Sigmoid colon (tissue), 7 donors: Measurements from ENCODE around the gene HSF4. TPM values are rescaled to one million over a fixed set of nuclear protein-coding genes. Genes with fewer than 3 reads are reported as not detected.

Experiments
- DNase-seq: peaks from one replicate; pipeline ENCODE4 v3.0.0-alpha.2; 2019
- H3K27ac ChIP-seq, 4 donors: fragments of 200-600 bp; sonication (generic); one replicate each; pipeline ENCODE4 v1.5.1; 2016 to 2019; ENCODE audit warnings: mild to moderate bottlenecking in 1 of 4
- H3K27me3 ChIP-seq, 3 donors: fragments of 200-600 bp; sonication (generic); one replicate each; pipeline ENCODE4 v1.5.1; 2019; ENCODE audit warnings: mild to moderate bottlenecking in 1 of 3
- H3K36me3 ChIP-seq, 4 donors: fragments of 200-600 bp; sonication (generic); one replicate each; pipeline ENCODE4 v1.5.1; 2016 to 2019
- H3K4me1 ChIP-seq, 4 donors: fragments of 200-600 bp; sonication (generic); one replicate each; pipeline ENCODE4 v1.5.1; 2017 to 2019
- H3K4me3 ChIP-seq, 4 donors: fragments of 200-600 bp; sonication (generic); one replicate each; pipeline ENCODE4 v1.5.1; 2017 to 2019; ENCODE audit warnings: mild to moderate bottlenecking in 2 of 4, moderate library complexity in 1 of 4
- H3K9me3 ChIP-seq, 4 donors: fragments of 200-600 bp in 3 of 4; sonication (generic) in 3 of 4; one replicate each; pipeline versions ENCODE4 v1.5.1 to v1.6.1; 2013 to 2019
- CTCF ChIP-seq, 4 experiments: fragments of 450-650 bp in 3 of 4; fragments of 200-600 bp in 1 of 4; IDR thresholded peaks; one replicate each; pipeline ENCODE4 v1.5.1; 2016 to 2019; ENCODE audit warnings: antibody characterized with exemption in 4 of 4, mild to moderate bottlenecking in 3 of 4, moderate library complexity in 2 of 4
- EP300 ChIP-seq, 4 donors: sonication (generic); formaldehyde crosslinking; IDR thresholded peaks; one replicate each; pipeline ENCODE4 v1.6.1; 2017; ENCODE audit warnings: antibody characterized with exemption in 4 of 4
- POLR2A ChIP-seq, 2 donors: fragments of 450-650 bp; IDR thresholded peaks; one replicate each; pipeline ENCODE4 v1.6.1; 2016; ENCODE audit warnings: antibody characterized with exemption in 2 of 2, mild to moderate bottlenecking in 2 of 2, moderate library complexity in 2 of 2
- POLR2AphosphoS5 ChIP-seq, 4 donors: sonication (generic); formaldehyde crosslinking; IDR thresholded peaks; one replicate each; pipeline ENCODE4 v1.6.1; 2017; ENCODE audit warnings: antibody characterized with exemption in 4 of 4
- WGBS, 2 donors: extraction: QIAGEN DNeasy Blood & Tissue Kit; methylation state at CpG; one replicate each; pipeline ENCODE4 v1.1.7; 2013; 5-methylcytosine and 5-hydroxymethylcytosine counted together
- intact Hi-C: fragments of 100-400 bp; cut with DNase I; formaldehyde crosslinking; loops from one replicate; pipeline ENCODE4 v1.15.1; 2023
- polyA plus RNA-seq, 3 donors: library from polyadenylated mRNA; stranded (reverse); fragments of 200-250 nt; gene quantifications; one replicate each; pipeline ENCODE4 v1.2.3, GENCODE V29; 2013
- total RNA-seq, 4 donors: library from RNA; depleted of rRNA; stranded (reverse); fragments of >200 nt; gene quantifications; one replicate each; pipeline ENCODE4 v1.1.0, GENCODE V29; 2016
- donor health status: healthy with polysubstance abuse.
- donor health status: Bipolar disorder and iron deficiency.
- donor health status: healthy.

Gene HSF4
- total RNA-seq = 100 to 1,000 TPM in 1 of 4 donors, 10 to 100 TPM in 3; 21.2 to 109 (median 25.8) TPM
- 10 to 100 TPM in 1 of 3 donors, 1 to 10 TPM in 2; 1.2 to 17.9 (median 3.6) TPM for polyA plus RNA-seq

GRCh38 chr16:67164599-67165061 is at the start of gene HSF4:
HSF4 (plus strand) TSS chr16:67164745; CDS start chr16:67164812, 67 bp downstream.
- intact Hi-C loops = no loop called here
- Histone ChIP-seq H3K9me3 (no peaks in the 10 kb centered on the region), H3K27ac (peak within 1 kb of the TSS; percentile 68 to 88 (median 71)), H3K4me1 (peaks cover 0 to 75% (median 72%) of the 10 kb centered on the region in 4 donors), H3K4me3 (peak within 1 kb of the TSS; percentile 17 to 47 (median 39)), H3K36me3 (no peaks in the 10 kb centered on the region), H3K27me3 (peaks cover 34 to 58% (median 46%) of the 10 kb centered on the region in 3 donors)
- TF ChIP-seq POLR2AphosphoS5 (IDR thresholded peaks at IDR 0.05) = peak; percentile 29 to 68 (median 42)
- TF ChIP-seq POLR2A (IDR thresholded peaks at IDR 0.05) = peak in 1 of 2 donors; percentile 17
- TF ChIP-seq CTCF (IDR thresholded peaks at IDR 0.05) = no peak
- TF ChIP-seq EP300 (IDR thresholded peaks at IDR 0.05) = no peak
- peak; percentile 85 for DNase-seq
- WGBS, 2 donors = 2% methylated on average over 41 of the region's 41 CpGs

- H3K36me3 ChIP-seq = peaks cover 0 to 20% (median under 1%) of the 10 kb centered on the region in 4 donors
- 91 to 93% methylated on average over 2 of the region's 2 CpGs for WGBS, 2 donors
Observed at GRCh38 chr16:67114793-67115192, 49.8 kb upstream of the HSF4 start.

GRCh38 chr16:67115639-67116038 is 48.9 kb upstream of the HSF4 start:
- Histone ChIP-seq H3K36me3 (peaks cover 0 to 28% (median 6%) of the 10 kb centered on the region in 4 donors), H3K9me3 (no peaks in the 10 kb centered on the region), H3K27me3 (no peaks in the 10 kb centered on the region), H3K27ac (no peak overlapping the region), H3K4me3 (no peak overlapping the region), H3K4me1 (peaks cover 0 to 12% (median 11%) of the 10 kb centered on the region in 4 donors)
- intact Hi-C loops = no loop called here
- peak; percentile 33 for DNase-seq
- WGBS, 2 donors = 87% methylated on average over 7 of the region's 7 CpGs
- TF ChIP-seq POLR2A (IDR thresholded peaks at IDR 0.05) = no peak
- no peak for TF ChIP-seq CTCF (IDR thresholded peaks at IDR 0.05)
- TF ChIP-seq POLR2AphosphoS5 (IDR thresholded peaks at IDR 0.05) = no peak
- TF ChIP-seq EP300 (IDR thresholded peaks at IDR 0.05) = no peak

More at GRCh38 chr16:67114793-67115192, 49.8 kb upstream of the HSF4 start:
- Histone ChIP-seq H3K9me3 (no peaks in the 10 kb centered on the region), H3K4me1 (peaks cover 0 to 19% (median 16%) of the 10 kb centered on the region in 4 donors), H3K4me3 (no peak overlapping the region), H3K27ac (no peak overlapping the region), H3K27me3 (no peaks in the 10 kb centered on the region)
- TF ChIP-seq CTCF (IDR thresholded peaks at IDR 0.05) (no peak), POLR2AphosphoS5 (IDR thresholded peaks at IDR 0.05) (no peak), EP300 (IDR thresholded peaks at IDR 0.05) (no peak), POLR2A (IDR thresholded peaks at IDR 0.05) (no peak)
- intact Hi-C loops = loop anchor here (5.0 kb wide), 1 partner anchor 43 kb away; the partner anchor contains the start of genes FBXL8 and TRADD
- no peak for DNase-seq

- DNase-seq = peak; percentile 10
- WGBS, 2 donors = 85 to 87% methylated on average over 13 of the region's 13 CpGs
- H3K27ac ChIP-seq = no peak overlapping the region
- TF ChIP-seq POLR2A (IDR thresholded peaks at IDR 0.05) (no peak), POLR2AphosphoS5 (IDR thresholded peaks at IDR 0.05) (no peak), EP300 (IDR thresholded peaks at IDR 0.05) (no peak), CTCF (IDR thresholded peaks at IDR 0.05) (no peak)
- no peak overlapping the region for H3K4me3 ChIP-seq
- H3K36me3 ChIP-seq = peaks cover 0 to 37% (median 10%) of the 10 kb centered on the region in 4 donors
- intact Hi-C loops = no loop called here
- H3K9me3 ChIP-seq = no peaks in the 10 kb centered on the region
- peaks cover 0 to 2% (median under 1%) of the 10 kb centered on the region in 4 donors for H3K4me1 ChIP-seq
- no peaks in the 10 kb centered on the region for H3K27me3 ChIP-seq
Observed at GRCh38 chr16:67116388-67117311, 47.9 kb upstream of the HSF4 start.
